ENCODE data around the gene ASB6. TPM values are rescaled to one million over a fixed set of nuclear protein-coding genes. Genes with fewer than 3 reads are reported as not detected.
A peak's percentile ranks its signal among the peaks of the same experiment; 100 is the strongest.

Gene ASB6
- total RNA-seq, 6 experiments from 2014 or later: 4.5 to 9.5 (median 5.4) TPM

- TF ChIP-seq POLR2A (IDR thresholded peaks at IDR 0.05) (no peak), CTCF (IDR thresholded peaks at IDR 0.05) (no peak)
- intact Hi-C loops (cut with DNase I): no loop called here
- no peaks in the 10 kb centered on the region for H3K36me3 ChIP-seq
- H3K27me3 ChIP-seq: no peaks in the 10 kb centered on the region
- 47% methylated on average over 17 of the region's 20 CpGs for WGBS (ENCODE audit: insufficient coverage, low coverage, low lambda C conversion rate, missing lambda C conversion rate)
- H3K4me1 ChIP-seq: no peaks in the 10 kb centered on the region
- H3K9me3 ChIP-seq: no peaks in the 10 kb centered on the region
- DNase-seq (peak in 1 of 3 donors; percentile 11), ATAC-seq (no peak)
- no peak overlapping the region for H3K27ac ChIP-seq
- H3K4me3 ChIP-seq: no peak overlapping the region
These were observed 12.6 kb upstream of the ASB6 start for GRCh38 chr9:129654554-129655040.

GRCh38 chr9:129653823-129654553, 12.0 kb upstream of the ASB6 start:
- no peaks in the 10 kb centered on the region for H3K4me1 ChIP-seq
- H3K27me3 ChIP-seq: no peaks in the 10 kb centered on the region
- 40% methylated on average over 18 of the region's 19 CpGs for WGBS (ENCODE audit: insufficient coverage, low coverage, low lambda C conversion rate, missing lambda C conversion rate)
- no peak for TF ChIP-seq POLR2A (IDR thresholded peaks at IDR 0.05)
- TF ChIP-seq CTCF (IDR thresholded peaks at IDR 0.05): no peak
- H3K36me3 ChIP-seq: no peaks in the 10 kb centered on the region
- DNase-seq (no peak), ATAC-seq (no peak)
- intact Hi-C loops (cut with DNase I): no loop called here
- no peak overlapping the region for H3K27ac ChIP-seq
- no peak overlapping the region for H3K4me3 ChIP-seq
- no peaks in the 10 kb centered on the region for H3K9me3 ChIP-seq

- Histone ChIP-seq H3K9me3 (no peaks in the 10 kb centered on the region), H3K27me3 (no peaks in the 10 kb centered on the region), H3K27ac (no peak overlapping the region), H3K4me1 (no peaks in the 10 kb centered on the region), H3K36me3 (no peaks in the 10 kb centered on the region), H3K4me3 (no peak overlapping the region)
- no peak for TF ChIP-seq POLR2A (IDR thresholded peaks at IDR 0.05)
- intact Hi-C loops (cut with DNase I): no loop called here
- DNase-seq: peak in 1 of 3 donors; percentile 17
- WGBS (ENCODE audit: insufficient coverage, low coverage, low lambda C conversion rate, missing lambda C conversion rate): no CpG with 5 or more reads among the region's 10 CpGs
- no peak for ATAC-seq
These were observed 8.8 kb upstream of the ASB6 start for GRCh38 chr9:129650680-129651235.

- H3K9me3 ChIP-seq: no peaks in the 10 kb centered on the region
- DNase-seq (no peak), ATAC-seq (no peak)
- no peak for TF ChIP-seq CTCF (IDR thresholded peaks at IDR 0.05)
- no peak for TF ChIP-seq POLR2A (IDR thresholded peaks at IDR 0.05)
- intact Hi-C loops (cut with DNase I): loop anchor here (10.0 kb wide), 1 partner anchor 135 kb away; no protein-coding TSS in a partner anchor
- H3K4me3 ChIP-seq: no peak overlapping the region
- no peaks in the 10 kb centered on the region for H3K36me3 ChIP-seq
- no peaks in the 10 kb centered on the region for H3K4me1 ChIP-seq
- H3K27me3 ChIP-seq: no peaks in the 10 kb centered on the region
- no peak overlapping the region for H3K27ac ChIP-seq
- WGBS (ENCODE audit: insufficient coverage, low coverage, low lambda C conversion rate, missing lambda C conversion rate): 81% methylated on average over 16 of the region's 20 CpGs
These were observed 8.1 kb upstream of the ASB6 start for GRCh38 chr9:129649726-129650679.

All from right lobe of liver (tissue), 6 donors.